A549 (cell line): ENCODE measurements around the gene EPHB6. TPM values are rescaled to one million over a fixed set of nuclear protein-coding genes. Genes with fewer than 3 reads are reported as not detected.

ENCODE experiments used
- ATAC-seq, 2 experiments: fragments of 200-7000 bp in 1 of 2; fragments of >200 bp in 1 of 2; cut with Nextera tagmentation in 1 of 2; cut with Tn5 transposase in 1 of 2; 3 replicates each; pipeline versions ENCODE4 v1.8.0 to v1.9.1; 2018 to 2020; ENCODE audit warnings: mild to moderate bottlenecking in 1 of 2, moderate library complexity in 1 of 2
- CTCF ChIA-PET: fragments of 300-600 bp; sonication (Branson Sonifier 250); formaldehyde crosslinking; extraction: SDS; loops from one replicate; lab custom pipeline; 2021; ENCODE audit warnings: antibody characterized with exemption, inconsistent platforms; lab: Yijun Ruan, JAX
- POLR2A ChIA-PET: fragments of 350-600 bp; formaldehyde crosslinking; extraction: SDS; loops from one replicate; lab custom pipeline; 2021; ENCODE audit warnings: antibody characterized with exemption, inconsistent platforms; lab: Yijun Ruan, JAX
- DNase-seq, 2 experiments: peaks; one replicate each; pipeline versions ENCODE4 v3.0.0 to v3.0.0-alpha.2; 2011 to 2016; ENCODE audit warnings: low read depth in 1 of 2, low spot score in 1 of 2
- FAIRE-seq: peaks from 2 replicates; lab custom pipeline; 2011; peaks lifted over from hg19 to GRCh38; lab: Jason Lieb, UNC
- H3K27ac ChIP-seq, 2 experiments: fragments of >200 bp; sonication (Bioruptor Twin); formaldehyde crosslinking; 3 replicates each; pipeline ENCODE4 v1.5.1; 2016 to 2017
- H3K4me1 ChIP-seq: fragments of >200 bp; sonication (Bioruptor Twin); formaldehyde crosslinking; 3 replicates; pipeline ENCODE4 v1.6.1; 2016
- H3K4me2 ChIP-seq: fragments of >200 bp; sonication (Bioruptor Twin); formaldehyde crosslinking; 3 replicates; pipeline ENCODE4 v1.6.1; 2016
- H3K4me3 ChIP-seq: fragments of >200 bp; sonication (Bioruptor Twin); formaldehyde crosslinking; 3 replicates; pipeline ENCODE4 v1.5.1; 2016
- H3K9me3 ChIP-seq: fragments of >200 bp; sonication (Bioruptor Twin); formaldehyde crosslinking; 3 replicates; pipeline ENCODE4 v1.6.1; 2016
- BHLHE40 ChIP-seq: IDR thresholded peaks from 2 replicates; pipeline ENCODE4 v1.6.1; 2012; ENCODE audit warnings: low read depth, low read length, inconsistent platforms
- CBX2 ChIP-seq: fragments of 200-600 bp; sonication (generic); IDR thresholded peaks from 2 replicates; pipeline ENCODE4 v1.6.1; 2016; ENCODE audit warnings: low read depth, mild to moderate bottlenecking, borderline replicate concordance
- CEBPB ChIP-seq, 2 experiments: fragments of >200 bp in 1 of 2; sonication (Bioruptor Twin) in 1 of 2; formaldehyde crosslinking in 1 of 2; IDR thresholded peaks; 2 replicates each; pipeline ENCODE4 v1.6.1; 2012 to 2016
- CHD2 ChIP-seq: fragments of 150-350 bp; IDR thresholded peaks from 2 replicates; pipeline ENCODE4 v1.6.1; 2014; ENCODE audit warnings: low read length; ENCODE audit not compliant: partially characterized antibody
- EHMT2 ChIP-seq: fragments of 200-600 bp; sonication (generic); IDR thresholded peaks from 2 replicates; pipeline ENCODE4 v1.6.1; 2016; ENCODE audit warnings: antibody characterized with exemption, low read depth, mild to moderate bottlenecking, moderate library complexity
- EP300 ChIP-seq, 2 experiments: fragments of >200 bp; sonication (Bioruptor Twin); formaldehyde crosslinking; IDR thresholded peaks; 2 replicates in 1 of 2; 3 replicates in 1 of 2; pipeline ENCODE4 v1.6.1; 2016 to 2017
- ESRRA ChIP-seq: fragments of 150-350 bp; IDR thresholded peaks from 2 replicates; pipeline ENCODE4 v1.6.1; 2014; ENCODE audit warnings: mild to moderate bottlenecking, low read length, borderline replicate concordance
- HOXA7 ChIP-seq: fragments of 250-450 bp; sonication (Bioruptor Pico); IDR thresholded peaks from 2 replicates; pipeline ENCODE4 v1.5.0; 2020; ENCODE audit warnings: mild to moderate bottlenecking, moderate library complexity
- HOXB13 ChIP-seq: fragments of 250-450 bp; sonication (Bioruptor Pico); IDR thresholded peaks from 2 replicates; pipeline ENCODE4 v1.5.0; 2020; ENCODE audit warnings: low read depth, mild to moderate bottlenecking, moderate library complexity
- HOXB5 ChIP-seq: fragments of 250-450 bp; sonication (Bioruptor Pico); IDR thresholded peaks from 2 replicates; pipeline ENCODE4 v1.5.0; 2020; ENCODE audit warnings: mild to moderate bottlenecking, moderate library complexity
- JUN ChIP-seq, 2 experiments: fragments of >200 bp; sonication (Bioruptor Twin); formaldehyde crosslinking; IDR thresholded peaks; 2 replicates in 1 of 2; 3 replicates in 1 of 2; pipeline ENCODE4 v1.6.1; 2016 to 2017
- JUNB ChIP-seq: fragments of >200 bp; sonication (Bioruptor Twin); formaldehyde crosslinking; IDR thresholded peaks from 2 replicates; pipeline ENCODE4 v1.6.1; 2016
- KDM5A ChIP-seq: fragments of 200-600 bp; sonication (generic); IDR thresholded peaks from 2 replicates; pipeline ENCODE4 v1.6.1; 2016; ENCODE audit warnings: antibody characterized with exemption, mild to moderate bottlenecking
- MYC ChIP-seq: IDR thresholded peaks from 2 replicates; pipeline ENCODE4 v1.6.1; 2012; ENCODE audit warnings: mild to moderate bottlenecking, inconsistent platforms, low read length, improper control_type of control experiment, borderline replicate concordance
- NPAS2 ChIP-seq: fragments of 250-450 bp; sonication (Bioruptor Pico); IDR thresholded peaks from 2 replicates; pipeline ENCODE4 v1.8.0; 2022; ENCODE audit warnings: mild to moderate bottlenecking, moderate library complexity, borderline replicate concordance
- NR3C1 ChIP-seq: fragments of >200 bp; sonication (Bioruptor Twin); formaldehyde crosslinking; IDR thresholded peaks from 3 replicates; pipeline ENCODE4 v1.6.1; 2017
- PHF8 ChIP-seq: fragments of 200-600 bp; sonication (generic); IDR thresholded peaks from 2 replicates; pipeline ENCODE4 v1.6.1; 2016; ENCODE audit warnings: low read depth, mild to moderate bottlenecking, antibody characterized with exemption, moderate library complexity, borderline replicate concordance
- POLR2A ChIP-seq: IDR thresholded peaks from 2 replicates; pipeline ENCODE4 v1.6.1; 2012; ENCODE audit warnings: mild to moderate bottlenecking, low read length
- RARB ChIP-seq: fragments of 250-450 bp; sonication (Bioruptor Pico); IDR thresholded peaks from 2 replicates; pipeline ENCODE4 v1.8.0; 2021; ENCODE audit warnings: mild to moderate bottlenecking, moderate library complexity
- SREBF2 ChIP-seq: fragments of 450-650 bp; IDR thresholded peaks from 2 replicates; pipeline ENCODE4 v1.6.1; 2014; ENCODE audit warnings: mild to moderate bottlenecking, moderate library complexity
- TP53 ChIP-seq: fragments of 250-450 bp; sonication (Bioruptor Pico); IDR thresholded peaks from 2 replicates; pipeline ENCODE4 v1.5.0; 2021; ENCODE audit warnings: mild to moderate bottlenecking, moderate library complexity
- ZFP36 ChIP-seq: fragments of 450-650 bp; IDR thresholded peaks from 2 replicates; pipeline ENCODE4 v1.6.1; 2014; ENCODE audit warnings: borderline replicate concordance; ENCODE audit not compliant: partially characterized antibody
- ZNF302 ChIP-seq: fragments of 250-450 bp; sonication (Bioruptor Pico); IDR thresholded peaks from 2 replicates; pipeline ENCODE4 v1.9.0; 2021; ENCODE audit warnings: inconsistent platforms, mild to moderate bottlenecking, moderate library complexity
- WGBS: methylation state at CpG from one replicate; pipeline ENCODE4 v1.1.6; 2017; ENCODE audit errors: missing lambda C conversion rate; 5-methylcytosine and 5-hydroxymethylcytosine counted together
- polyA plus RNA-seq, 4 experiments: library from polyadenylated mRNA; depleted of rRNA in 3 of 4; stranded (reverse); fragments of >200 nt; fragmentation: RNase III in 1 of 4; extraction: RNeasy Plus Mini Kit Qiagen cat#74134 plus additional on column Dnase treatment in 1 of 4; gene quantifications; 2 replicates in 3 of 4; 3 replicates in 1 of 4; pipeline ENCODE4 v1.2.3, GENCODE V29; 2011 to 2017
- TF ChIP-seq, protein P1 (sequence below): IDR thresholded peaks from 2 replicates; pipeline ENCODE4 v1.6.1; 2012; ENCODE audit warnings: low read depth, borderline replicate concordance
- TF ChIP-seq, protein P2 (sequence below): fragments of >200 bp; sonication (Bioruptor Twin); formaldehyde crosslinking; IDR thresholded peaks from 3 replicates; pipeline ENCODE4 v1.5.1; 2016

EPHB6 gene
- polyA plus RNA-seq, 2 of the 4 experiments (the other 2 are of a cell fraction), result 0.26 to 0.37 TPM

DNA sequence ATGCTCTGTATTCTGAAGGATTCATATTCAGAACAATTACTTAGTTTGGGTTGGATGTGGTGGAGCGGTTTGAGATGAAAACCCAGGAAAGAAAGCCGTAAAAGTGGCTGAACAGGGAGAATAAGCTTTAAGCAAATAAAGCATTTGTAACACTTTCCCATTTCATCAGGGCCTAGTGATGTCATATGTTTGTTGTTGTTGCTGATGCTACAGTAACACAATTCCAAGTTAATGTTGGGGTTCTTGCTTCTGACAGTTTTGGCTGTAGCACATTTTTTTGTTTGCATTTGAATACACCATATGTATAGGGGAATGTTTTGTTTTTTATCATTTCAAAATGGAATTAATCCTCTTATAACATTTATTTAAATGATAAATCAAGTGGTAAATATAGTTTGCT lies 40.4 kb upstream of the EPHB6 start:
- DNase-seq, result no peak
- no peaks in the 10 kb centered on the region for H3K9me3 ChIP-seq
- TF ChIP-seq RARB (no peak), BHLHE40 (no peak), JUNB (no peak), KDM5A (no peak)
- H3K4me3 ChIP-seq, result no peak overlapping the region
- no peak overlapping the region for H3K4me2 ChIP-seq
- no peaks in the 10 kb centered on the region for H3K4me1 ChIP-seq
- CTCF ChIA-PET, result interaction anchor here (0.7 to 1.6 kb wide), 4 partner anchors 31 to 294 kb away, joined by 3 to 5 read pairs (median 4); no protein-coding TSS in a partner anchor
- WGBS, result 2% methylated on average over 2 of the region's 2 CpGs
- ATAC-seq, result no peak
- H3K27ac ChIP-seq, result no peak overlapping the region
- no peak for FAIRE-seq
- POLR2A ChIA-PET, result no interaction called here

DNA sequence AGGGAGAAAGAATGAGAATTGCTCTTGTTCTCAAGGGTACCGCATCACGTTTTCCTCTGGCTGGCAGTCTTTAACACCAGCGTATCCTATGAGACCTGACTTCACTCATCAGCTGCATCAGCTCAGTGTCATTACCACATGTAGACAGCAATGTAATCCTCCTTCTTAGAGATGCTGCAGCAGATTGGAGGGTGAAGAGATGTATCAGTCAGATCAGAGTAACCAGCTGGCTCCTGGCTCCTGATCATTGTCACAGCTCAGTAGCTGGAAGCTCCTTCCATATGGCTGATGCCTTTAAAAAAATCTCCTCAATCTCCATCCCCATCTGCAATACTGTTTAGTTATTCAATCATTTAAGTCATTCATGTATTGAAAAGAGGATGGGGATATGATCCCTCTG lies 39.7 kb upstream of the EPHB6 start:
- no peak for ATAC-seq
- WGBS, result 33% methylated on average over 3 of the region's 3 CpGs
- no peak for FAIRE-seq
- CTCF ChIA-PET, result interaction anchor here (0.7 to 1.6 kb wide), 3 partner anchors 32 to 211 kb away, joined by 3 to 5 read pairs (median 4); no protein-coding TSS in a partner anchor
- Histone ChIP-seq H3K4me3 (no peak overlapping the region), H3K4me1 (no peaks in the 10 kb centered on the region), H3K27ac (no peak overlapping the region), H3K4me2 (no peak overlapping the region), H3K9me3 (no peaks in the 10 kb centered on the region)
- DNase-seq, result no peak
- TF ChIP-seq ZNF302 (CRISPR knock-in tag) (no peak), HOXB5 (no peak), ZFP36 (no peak), JUN (IDR thresholded peaks at IDR 0.05) (no peak), HOXA7 (CRISPR knock-in tag) (no peak), RARB (no peak), MYC (no peak), CBX2 (no peak), SREBF2 (no peak), HOXB13 (CRISPR knock-in tag) (no peak), ESRRA (no peak), EP300 (IDR thresholded peaks at IDR 0.05) (no peak), NR3C1 (no peak), JUNB (no peak), CEBPB (IDR thresholded peaks at IDR 0.05) (no peak), CHD2 (no peak)
- TF ChIP-seq, protein P1, sequence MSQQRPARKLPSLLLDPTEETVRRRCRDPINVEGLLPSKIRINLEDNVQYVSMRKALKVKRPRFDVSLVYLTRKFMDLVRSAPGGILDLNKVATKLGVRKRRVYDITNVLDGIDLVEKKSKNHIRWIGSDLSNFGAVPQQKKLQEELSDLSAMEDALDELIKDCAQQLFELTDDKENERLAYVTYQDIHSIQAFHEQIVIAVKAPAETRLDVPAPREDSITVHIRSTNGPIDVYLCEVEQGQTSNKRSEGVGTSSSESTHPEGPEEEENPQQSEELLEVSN, result no peak
- POLR2A ChIA-PET, result no interaction called here

DNA sequence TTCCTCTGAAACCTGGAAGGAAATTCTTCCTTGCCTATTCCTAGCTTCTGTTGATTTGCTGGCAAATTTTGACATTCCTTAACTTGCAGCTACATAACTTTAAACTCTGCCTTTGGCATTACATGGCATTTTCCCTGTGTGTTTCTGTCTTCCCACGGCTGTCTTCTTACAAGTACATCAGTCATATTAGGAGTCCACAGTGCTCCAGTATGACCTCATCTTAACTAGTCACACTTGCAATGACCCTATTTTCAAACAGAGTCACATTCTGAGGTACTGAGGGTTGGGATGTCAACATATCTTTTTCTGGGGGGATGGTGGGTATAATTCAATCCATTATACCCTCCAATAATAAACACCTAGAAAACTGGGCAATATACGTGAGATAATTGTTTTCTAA lies 37.4 kb upstream of the EPHB6 start:
- no peak for FAIRE-seq
- ChIA-PET POLR2A (no interaction called here), CTCF (interaction anchor here (1.1 to 2.2 kb wide), 2 partner anchors 186 to 214 kb away, joined by 3 to 5 read pairs; no protein-coding TSS in a partner anchor)
- TF ChIP-seq ESRRA, result no peak
- TF ChIP-seq KDM5A, result no peak
- TF ChIP-seq POLR2A, result no peak
- no peak for TF ChIP-seq NPAS2 (CRISPR knock-in tag)
- TF ChIP-seq EHMT2, result no peak
- DNase-seq, result no peak
- H3K4me1 ChIP-seq, result no peaks in the 10 kb centered on the region
- no peak overlapping the region for H3K27ac ChIP-seq
- no peak for ATAC-seq
- no peaks in the 10 kb centered on the region for H3K9me3 ChIP-seq
- WGBS, result 9% methylated on average over 2 of the region's 2 CpGs
- no peak overlapping the region for H3K4me2 ChIP-seq
- no peak overlapping the region for H3K4me3 ChIP-seq

DNA sequence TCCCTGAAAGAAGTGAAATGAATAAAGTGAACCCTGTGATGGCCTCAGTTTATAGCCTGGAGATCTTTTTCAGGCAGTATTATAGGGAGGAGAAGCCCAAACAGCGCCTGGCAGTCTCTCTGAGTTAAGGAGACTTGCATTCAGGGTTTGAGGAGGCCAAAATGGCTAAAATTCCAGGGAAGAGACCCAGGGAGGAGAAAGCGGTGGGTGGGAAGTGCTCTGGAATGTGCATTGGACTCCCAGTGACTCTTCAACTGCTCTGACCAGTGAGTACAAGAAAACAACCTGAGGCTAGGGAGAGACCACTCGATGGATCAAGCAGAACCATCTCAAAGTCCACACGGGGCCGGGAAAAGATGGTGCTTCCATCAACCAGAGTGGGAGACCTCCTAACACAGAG lies 35.3 kb upstream of the EPHB6 start:
- TF ChIP-seq, protein P2, sequence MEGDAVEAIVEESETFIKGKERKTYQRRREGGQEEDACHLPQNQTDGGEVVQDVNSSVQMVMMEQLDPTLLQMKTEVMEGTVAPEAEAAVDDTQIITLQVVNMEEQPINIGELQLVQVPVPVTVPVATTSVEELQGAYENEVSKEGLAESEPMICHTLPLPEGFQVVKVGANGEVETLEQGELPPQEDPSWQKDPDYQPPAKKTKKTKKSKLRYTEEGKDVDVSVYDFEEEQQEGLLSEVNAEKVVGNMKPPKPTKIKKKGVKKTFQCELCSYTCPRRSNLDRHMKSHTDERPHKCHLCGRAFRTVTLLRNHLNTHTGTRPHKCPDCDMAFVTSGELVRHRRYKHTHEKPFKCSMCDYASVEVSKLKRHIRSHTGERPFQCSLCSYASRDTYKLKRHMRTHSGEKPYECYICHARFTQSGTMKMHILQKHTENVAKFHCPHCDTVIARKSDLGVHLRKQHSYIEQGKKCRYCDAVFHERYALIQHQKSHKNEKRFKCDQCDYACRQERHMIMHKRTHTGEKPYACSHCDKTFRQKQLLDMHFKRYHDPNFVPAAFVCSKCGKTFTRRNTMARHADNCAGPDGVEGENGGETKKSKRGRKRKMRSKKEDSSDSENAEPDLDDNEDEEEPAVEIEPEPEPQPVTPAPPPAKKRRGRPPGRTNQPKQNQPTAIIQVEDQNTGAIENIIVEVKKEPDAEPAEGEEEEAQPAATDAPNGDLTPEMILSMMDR, result no peak
- no peak for TF ChIP-seq PHF8
- no peak for TF ChIP-seq TP53 (CRISPR knock-in tag)
- no peak for TF ChIP-seq HOXA7 (CRISPR knock-in tag)
- WGBS, result 5% methylated on average over 5 of the region's 5 CpGs
- ATAC-seq (no peak), FAIRE-seq (no peak), DNase-seq (no peak)
- Histone ChIP-seq H3K4me2 (no peak overlapping the region), H3K27ac (no peak overlapping the region), H3K4me3 (no peak overlapping the region), H3K4me1 (no peaks in the 10 kb centered on the region), H3K9me3 (no peaks in the 10 kb centered on the region)
- CTCF ChIA-PET, result interaction anchor here (2.4 kb wide), 1 partner anchor 9 kb away, joined by 8 read pairs; no protein-coding TSS in a partner anchor
- POLR2A ChIA-PET, result no interaction called here
